Left lung (tissue), 10 donors: ENCODE results near the gene HTRA3. TPM values are rescaled to one million over a fixed set of nuclear protein-coding genes. Genes with fewer than 3 reads are reported as not detected.
A peak's percentile ranks its signal among the peaks of the same experiment; 100 is the strongest.

ENCODE experiments used
- ATAC-seq: fragments of 200-7000 bp; cut with Tn5 transposase; one replicate; pipeline ENCODE4 v1.9.1; 2020; ENCODE audit warnings: moderate library complexity
- DNase-seq, 4 donors: peaks; one replicate each; pipeline ENCODE4 v3.0.0-alpha.2; 2013 to 2020
- H3K27ac ChIP-seq, 2 donors: fragments of 200-600 bp; sonication (generic) in 1 of 2; one replicate each; pipeline versions ENCODE4 v1.5.0 to v1.8.0; 2020 to 2021
- H3K27me3 ChIP-seq, 2 donors: fragments of 200-600 bp; sonication (generic) in 1 of 2; one replicate each; pipeline versions ENCODE4 v1.5.0 to v1.8.0; 2020 to 2021
- H3K36me3 ChIP-seq, 2 donors: fragments of 200-600 bp; sonication (generic) in 1 of 2; one replicate each; pipeline versions ENCODE4 v1.5.0 to v1.8.0; 2020 to 2021
- H3K4me1 ChIP-seq, 2 donors: fragments of 200-600 bp; one replicate each; pipeline ENCODE4 v1.8.0; 2021
- H3K4me3 ChIP-seq, 2 donors: fragments of 200-600 bp; sonication (generic) in 1 of 2; one replicate each; pipeline versions ENCODE4 v1.5.0 to v1.8.0; 2020 to 2021; ENCODE audit warnings: mild to moderate bottlenecking in 1 of 2
- H3K9me3 ChIP-seq, 2 donors: fragments of 200-600 bp; sonication (generic) in 1 of 2; one replicate each; pipeline versions ENCODE4 v1.5.0 to v1.8.0; 2020 to 2021
- CTCF ChIP-seq, 2 donors: fragments of 200-600 bp; sonication (generic) in 1 of 2; IDR thresholded peaks; one replicate each; pipeline versions ENCODE4 v1.5.0 to v1.8.0; 2021; ENCODE audit warnings: antibody characterized with exemption in 2 of 2
- intact Hi-C, 2 donors: fragments of 100-400 bp; cut with DNase I; formaldehyde crosslinking; loops; one replicate each; pipeline versions ENCODE4 v1.11.2 to v1.14.2; 2022
- polyA plus RNA-seq, 6 donors: library from polyadenylated mRNA; unstranded; fragments of 120-200 nt; gene quantifications; one replicate each; pipeline ENCODE4 v1.2.1, GENCODE V29; 2013; ENCODE audit not compliant: insufficient read length in 6 of 6
- total RNA-seq, 2 donors: library from RNA; stranded (reverse); fragmentation: NEBNext Ultra II Directional; extraction: Animal tissue kit (Norgen Biotek cat#: 25700); gene quantifications; one replicate each; pipeline ENCODE4 v1.2.1, GENCODE V29; 2021
- donor health status: DM: no; HTN: yes; CAD: no.
- donor health status: DM: no; HTN: no; CAD: no.

Gene HTRA3
- total and polyA plus RNA-seq, 8 donors, result 9.7 to 18.3 (median 12.1) TPM

GRCh38 chr4:8284391-8284790 is 14.8 kb downstream of the HTRA3 start:
- ATAC-seq, result no peak
- TF ChIP-seq CTCF (IDR thresholded peaks at IDR 0.05), result no peak
- Histone ChIP-seq H3K27ac (no peak overlapping the region), H3K36me3 (no peaks in the 10 kb centered on the region), H3K4me1 (peaks cover 0 to 11% of the 10 kb centered on the region in 2 donors), H3K27me3 (no peaks in the 10 kb centered on the region), H3K4me3 (no peak overlapping the region), H3K9me3 (no peaks in the 10 kb centered on the region)
- peak in 1 of 4 donors; percentile 53 for DNase-seq
- intact Hi-C loops, result no loop called here

GRCh38 chr4:8285143-8285975 is 15.8 kb downstream of the HTRA3 start:
- TF ChIP-seq CTCF (IDR thresholded peaks at IDR 0.05), result no peak
- H3K27me3 ChIP-seq, result no peaks in the 10 kb centered on the region
- no peak for ATAC-seq
- no peak overlapping the region for H3K4me3 ChIP-seq
- H3K9me3 ChIP-seq, result no peaks in the 10 kb centered on the region
- H3K4me1 ChIP-seq, result peaks cover 0 to 7% of the 10 kb centered on the region in 2 donors
- no peaks in the 10 kb centered on the region for H3K36me3 ChIP-seq
- intact Hi-C loops, result no loop called here
- DNase-seq, result peak in 1 of 4 donors; percentile 49
- H3K27ac ChIP-seq, result no peak overlapping the region

- DNase-seq, result peak in 1 of 4 donors; percentile 51
- ATAC-seq, result no peak
- no peaks in the 10 kb centered on the region for H3K9me3 ChIP-seq
- peaks cover 0 to 7% of the 10 kb centered on the region in 2 donors for H3K4me1 ChIP-seq
- no peaks in the 10 kb centered on the region for H3K36me3 ChIP-seq
- H3K27ac ChIP-seq, result no peak overlapping the region
- no peaks in the 10 kb centered on the region for H3K27me3 ChIP-seq
- H3K4me3 ChIP-seq, result no peak overlapping the region
- intact Hi-C loops, result no loop called here
- no peak for TF ChIP-seq CTCF (IDR thresholded peaks at IDR 0.05)
These were observed 16.6 kb downstream of the HTRA3 start for GRCh38 chr4:8285976-8286718.

GRCh38 chr4:8286719-8287342 is 17.3 kb downstream of the HTRA3 start:
- Histone ChIP-seq H3K4me1 (peaks cover 0 to 7% of the 10 kb centered on the region in 2 donors), H3K4me3 (no peak overlapping the region), H3K27me3 (no peaks in the 10 kb centered on the region), H3K36me3 (peaks cover 0 to 4% of the 10 kb centered on the region in 2 donors), H3K9me3 (no peaks in the 10 kb centered on the region), H3K27ac (peak overlapping the region in 1 of 2 donors; percentile 24)
- intact Hi-C loops, result no loop called here
- TF ChIP-seq CTCF (IDR thresholded peaks at IDR 0.05), result no peak
- DNase-seq (peak in 1 of 4 donors; percentile 34), ATAC-seq (no peak)
